ENCODE results near the gene ARAP3. TPM values are rescaled to one million over a fixed set of nuclear protein-coding genes. Genes with fewer than 3 reads are reported as not detected.

ARAP3 gene
- total RNA-seq, 2 experiments from 2014 or later = 6.5 to 7.0 TPM

- POLR2A ChIA-PET = interaction anchor here (0.5 kb wide), 1 partner anchor 74 kb away, joined by 3 read pairs; no protein-coding TSS in a partner anchor
- CTCF ChIA-PET = interaction anchor here (6.3 kb wide), 1 partner anchor 174 kb away, joined by 72 read pairs; the partner anchor contains the start of gene PCDH1
Observed at GRCh38 chr5:141704782-141705297, 22.8 kb upstream of the ARAP3 start.

- ChIA-PET CTCF (interaction anchor here (0.8 to 6.3 kb wide), 9 partner anchors 11 to 258 kb away, joined by 3 to 72 read pairs (median 4); partner anchors contain the start of genes PCDH1 and PCDH12), POLR2A (interaction anchor here (0.7 kb wide), 1 partner anchor 175 kb away, joined by 3 read pairs; the partner anchor contains the start of gene PCDH1)
Observed at GRCh38 chr5:141703133-141703561, 21.1 kb upstream of the ARAP3 start.

- POLR2A ChIA-PET = interaction anchor here (0.9 to 1.5 kb wide), 2 partner anchors 8 to 260 kb away, joined by 3 to 4 read pairs; no protein-coding TSS in a partner anchor
- CTCF ChIA-PET = interaction anchor here (0.7 to 6.3 kb wide), 15 partner anchors 9 to 267 kb away, joined by 3 to 72 read pairs (median 4); partner anchors contain the start of genes PCDH1, PCDH12 and RNF14
Observed at GRCh38 chr5:141701360-141702119, 19.5 kb upstream of the ARAP3 start.

- ChIA-PET CTCF (interaction anchor here (1.2 kb wide), 1 partner anchor 264 kb away, joined by 4 read pairs; no protein-coding TSS in a partner anchor), POLR2A (no interaction called here)
Observed at GRCh38 chr5:141697586-141697985, 15.6 kb upstream of the ARAP3 start.

GRCh38 chr5:141696431-141696830 lies 14.4 kb upstream of the ARAP3 start:
- ChIA-PET CTCF (interaction anchor here (0.6 to 6.5 kb wide), 2 partner anchors 183 to 263 kb away, joined by 3 to 80 read pairs; partner anchors contain the start of gene PCDH12), POLR2A (no interaction called here)

- POLR2A ChIA-PET = interaction anchor here (0.6 kb wide), 1 partner anchor 629 kb away, joined by 9 read pairs; the partner anchor contains the start of gene SPRY4
- CTCF ChIA-PET = interaction anchor here (0.6 to 6.5 kb wide), 3 partner anchors 184 to 264 kb away, joined by 3 to 127 read pairs (median 80); partner anchors contain the start of genes PCDH1 and PCDH12
Observed at GRCh38 chr5:141695627-141696215, 13.7 kb upstream of the ARAP3 start.

GRCh38 chr5:141694479-141694878 lies 12.4 kb upstream of the ARAP3 start:
- ChIA-PET POLR2A (interaction anchor here (2.8 kb wide), 1 partner anchor 44 kb away, joined by 9 read pairs; the partner anchor contains the start of gene FCHSD1), CTCF (interaction anchor here (1.9 to 6.5 kb wide), 4 partner anchors 186 to 274 kb away, joined by 7 to 127 read pairs (median 48); partner anchors contain the start of genes DELE1, PCDH1, PCDH12 and RNF14)

- ChIA-PET CTCF (interaction anchor here (0.8 to 6.5 kb wide), 24 partner anchors 9 to 962 kb away, joined by 3 to 127 read pairs (median 6); partner anchors contain the start of genes ARAP3, DELE1, DIAPH1 and FCHSD1), POLR2A (interaction anchor here (0.6 to 2.8 kb wide), 9 partner anchors 9 to 276 kb away, joined by 3 to 14 read pairs (median 7); partner anchors contain the start of genes DELE1, FCHSD1, PCDH1 and RNF14)
Observed at GRCh38 chr5:141692919-141693725, 11.1 kb upstream of the ARAP3 start.

GRCh38 chr5:141692533-141692888 lies 10.5 kb upstream of the ARAP3 start:
- POLR2A ChIA-PET = interaction anchor here (1.2 to 2.8 kb wide), 7 partner anchors 9 to 276 kb away, joined by 3 to 14 read pairs (median 8); partner anchors contain the start of genes DELE1, FCHSD1, PCDH1 and PCDH12
- CTCF ChIA-PET = interaction anchor here (0.8 to 6.5 kb wide), 38 partner anchors 10 to 963 kb away, joined by 3 to 127 read pairs (median 5); partner anchors contain the start of genes ARAP3, DELE1, DIAPH1 and FCHSD1

- ChIA-PET CTCF (interaction anchor here (0.6 to 6.5 kb wide), 40 partner anchors 10 to 964 kb away, joined by 3 to 127 read pairs (median 4); partner anchors contain the start of genes ARAP3, FCHSD1, PCDH1 and PCDH12), POLR2A (interaction anchor here (0.8 to 2.8 kb wide), 7 partner anchors 10 to 277 kb away, joined by 3 to 14 read pairs (median 8); partner anchors contain the start of genes DELE1, FCHSD1, PCDH1 and PCDH12)
Observed at GRCh38 chr5:141691867-141692532, 10.0 kb upstream of the ARAP3 start.

- POLR2A ChIA-PET = interaction anchor here (0.8 to 2.8 kb wide), 5 partner anchors 11 to 268 kb away, joined by 3 to 10 read pairs (median 7); partner anchors contain the start of genes FCHSD1, PCDH1 and PCDH12
- CTCF ChIA-PET = interaction anchor here (0.7 to 6.5 kb wide), 37 partner anchors 9 to 452 kb away, joined by 3 to 127 read pairs (median 5); partner anchors contain the start of genes ARAP3, FCHSD1, PCDH1 and PCDH12
Observed at GRCh38 chr5:141691286-141691866, 9.3 kb upstream of the ARAP3 start.

- POLR2A ChIA-PET = no interaction called here
- CTCF ChIA-PET = interaction anchor here (0.6 to 1.8 kb wide), 4 partner anchors 127 to 457 kb away, joined by 3 to 4 read pairs (median 4); no protein-coding TSS in a partner anchor
Observed at GRCh38 chr5:141686648-141687416, 4.8 kb upstream of the ARAP3 start.

GRCh38 chr5:141685591-141685990 lies 3.6 kb upstream of the ARAP3 start:
- CTCF ChIA-PET = interaction anchor here (1.1 kb wide), 1 partner anchor 194 kb away, joined by 3 read pairs; no protein-coding TSS in a partner anchor
- POLR2A ChIA-PET = no interaction called here

- ChIA-PET CTCF (interaction anchor here (1.2 to 4.0 kb wide), 4 partner anchors 9 to 195 kb away, joined by 4 to 30 read pairs (median 6); no protein-coding TSS in a partner anchor), POLR2A (interaction anchor here (0.5 to 1.2 kb wide), 5 partner anchors 9 to 240 kb away, joined by 3 to 8 read pairs (median 5); no protein-coding TSS in a partner anchor)
Observed at GRCh38 chr5:141683596-141684141, 1.6 kb upstream of the ARAP3 start.

GRCh38 chr5:141681295-141681694 lies 735 bp downstream of the ARAP3 start:
- POLR2A ChIA-PET = interaction anchor here (0.6 kb wide), 1 partner anchor 44 kb away, joined by 3 read pairs; the partner anchor contains the start of gene RELL2

More at GRCh38 chr5:141681295-141681694, 735 bp downstream of the ARAP3 start:
- CTCF ChIA-PET = interaction anchor here (1.2 to 4.0 kb wide), 2 partner anchors 11 to 279 kb away, joined by 3 to 30 read pairs; no protein-coding TSS in a partner anchor
